GM12878 (cell line): Measurements from ENCODE around the gene SOX5. TPM values are rescaled to one million over a fixed set of nuclear protein-coding genes. Genes with fewer than 3 reads are reported as not detected.

ENCODE experiments used
- ATAC-seq: fragments of 200-7000 bp; cut with Tn5 transposase; 3 replicates; pipeline ENCODE4 v1.9.1; 2020; ENCODE audit warnings: mild to moderate bottlenecking, moderate library complexity
- BruUV-seq: library from RNA; stranded (reverse); fragments of 400-500 nt; replicated peaks from 2 replicates; lab custom pipeline; 2021; lab: Mats Ljungman, UMichigan
- CTCF ChIA-PET: fragments of 300-600 bp; sonication (Branson Sonifier 250); formaldehyde crosslinking; extraction: SDS; loops from one replicate; lab custom pipeline; 2021; ENCODE audit warnings: inconsistent platforms; lab: Yijun Ruan, JAX
- POLR2A ChIA-PET: fragments of 350-600 bp; formaldehyde crosslinking; extraction: SDS; loops from one replicate; lab custom pipeline; 2021; ENCODE audit warnings: inconsistent platforms; lab: Charles Lee
- RAD21 ChIA-PET: fragments of 300-600 bp; sonication (Branson Sonifier 250); formaldehyde crosslinking; loops from one replicate; lab custom pipeline; 2023; ENCODE audit warnings: antibody characterized with exemption; ENCODE audit not compliant: unreplicated experiment; lab: Charles Lee
- SMC1A ChIA-PET: fragments of 300-600 bp; sonication (Branson Sonifier 250); formaldehyde crosslinking; loops from one replicate; lab custom pipeline; 2023; ENCODE audit not compliant: unreplicated experiment, uncharacterized antibody; lab: Charles Lee
- DNase-seq: peaks from one replicate; pipeline ENCODE4 v3.0.0-alpha.2; 2011; ENCODE audit warnings: low read depth, low spot score
- FAIRE-seq: peaks from 3 replicates; lab custom pipeline; 2011; peaks lifted over from hg19 to GRCh38; lab: Jason Lieb, UNC
- H2AFZ ChIP-seq: 2 replicates; pipeline ENCODE4 v1.6.0; 2011; ENCODE audit warnings: low read depth, low read length, control low read depth; ENCODE audit not compliant: control insufficient read depth
- H3K27ac ChIP-seq: 2 replicates; pipeline ENCODE4 v1.5.1; 2011; ENCODE audit warnings: control low read depth; ENCODE audit not compliant: control insufficient read depth, insufficient read depth
- H3K27me3 ChIP-seq, 2 experiments: replicated peaks in 1 of 2; 2 replicates each; pipeline versions ENCODE4 v1.6.0 to v1.6.1; 2011; ENCODE audit warnings: low read length in 1 of 2; ENCODE audit not compliant: control insufficient read depth in 2 of 2, insufficient read depth in 2 of 2
- H3K36me3 ChIP-seq, 2 experiments: 2 replicates each; pipeline ENCODE4 v1.5.1; 2011; ENCODE audit warnings: low read length in 1 of 2; ENCODE audit not compliant: control insufficient read depth in 2 of 2, insufficient read depth in 2 of 2
- H3K4me1 ChIP-seq: 2 replicates; pipeline ENCODE4 v1.6.1; 2011; ENCODE audit warnings: mild to moderate bottlenecking, low read length, moderate library complexity, mixed read lengths; ENCODE audit not compliant: control insufficient read depth, insufficient read depth
- H3K4me2 ChIP-seq: 2 replicates; pipeline ENCODE4 v1.6.0; 2011; ENCODE audit warnings: control low read depth; ENCODE audit not compliant: control insufficient read depth, insufficient read depth
- H3K4me3 ChIP-seq: fragments of 200-600 bp; sonication (generic); 2 replicates; pipeline ENCODE4 v1.5.1; 2016
- H3K79me2 ChIP-seq: 2 replicates; pipeline ENCODE4 v1.6.0; 2011; ENCODE audit warnings: low read length; ENCODE audit not compliant: control insufficient read depth, insufficient read depth
- H3K9ac ChIP-seq: 2 replicates; pipeline ENCODE4 v1.8.0; 2011; ENCODE audit warnings: low read length, control low read depth, mixed read lengths; ENCODE audit not compliant: control insufficient read depth, insufficient read depth
- H3K9me3 ChIP-seq: replicated peaks from 3 replicates; pipeline ENCODE4 v1.5.1; 2011; ENCODE audit warnings: mild to moderate bottlenecking, low read length; ENCODE audit not compliant: control insufficient read depth, insufficient read depth
- H4K20me1 ChIP-seq: 2 replicates; pipeline ENCODE4 v1.6.0; 2011; ENCODE audit not compliant: control insufficient read depth, insufficient read depth
- BHLHE40 ChIP-seq, 2 experiments: fragments of 450-650 bp in 1 of 2; IDR thresholded peaks; 2 replicates each; pipeline ENCODE4 v1.6.1; 2011 to 2017; ENCODE audit warnings: low read depth in 2 of 2, borderline replicate concordance in 1 of 2, improper control_type of control experiment in 1 of 2, low read length in 1 of 2, mild to moderate bottlenecking in 1 of 2
- CHD4 ChIP-seq: fragments of 200-600 bp; sonication (generic); IDR thresholded peaks from 2 replicates; pipeline ENCODE4 v1.6.1; 2016; ENCODE audit warnings: mild to moderate bottlenecking
- CUX1 ChIP-seq: IDR thresholded peaks from 2 replicates; pipeline ENCODE4 v1.6.1; 2012; ENCODE audit warnings: improper control_type of control experiment, low read depth, low read length; ENCODE audit not compliant: insufficient replicate concordance
- ELK1 ChIP-seq: IDR thresholded peaks from 2 replicates; pipeline ENCODE4 v1.6.1; 2012; ENCODE audit warnings: low read depth, low read length, improper control_type of control experiment
- NRF1 ChIP-seq: conservative IDR thresholded peaks from 2 replicates; pipeline ENCODE4 v1.6.1; 2011; ENCODE audit warnings: mild to moderate bottlenecking, low read depth, low read length, improper control_type of control experiment
- POU2F2 ChIP-seq: IDR thresholded peaks from 3 replicates; pipeline ENCODE4 v1.6.1; 2011; ENCODE audit warnings: low read depth, mild to moderate bottlenecking, low read length, borderline replicate concordance
- SIN3A ChIP-seq: IDR thresholded peaks from 2 replicates; pipeline ENCODE4 v1.6.1; 2012; ENCODE audit warnings: low read depth, low read length, improper control_type of control experiment
- SPI1 ChIP-seq: IDR thresholded peaks from 2 replicates; pipeline ENCODE4 v1.6.1; 2011; ENCODE audit warnings: low read depth, mild to moderate bottlenecking, low read length, moderate library complexity, borderline replicate concordance; ENCODE audit not compliant: insufficient read depth
- ZBTB40 ChIP-seq: fragments of 450-650 bp; IDR thresholded peaks from 2 replicates; pipeline ENCODE4 v1.6.1; 2016; ENCODE audit warnings: mild to moderate bottlenecking, moderate library complexity, borderline replicate concordance
- WGBS: methylation state at CpG from one replicate; pipeline ENCODE4 v1.1.6; 2016; ENCODE audit warnings: low lambda C conversion rate; ENCODE audit not compliant: insufficient replicate concordance, insufficient coverage; ENCODE audit errors: missing lambda C conversion rate; 5-methylcytosine and 5-hydroxymethylcytosine counted together
- in situ Hi-C: fragments of 300-500 bp; cut with MboI; formaldehyde crosslinking; loops from 9 replicates; pipeline ENCODE4 v1.14.3; 2018; ENCODE audit warnings: mixed read lengths
- intact Hi-C: fragments of 100-400 bp; cut with micrococcal nuclease; formaldehyde crosslinking; loops from one replicate; pipeline ENCODE4 v1.14.2; 2022; ENCODE audit not compliant: unreplicated experiment
- polyA plus RNA-seq, 11 experiments: library from polyadenylated mRNA; depleted of rRNA in 4 of 11; unstranded in 6 of 11; stranded (reverse) in 5 of 11; fragments of >200 nt; fragmentation: Nextera tagmentation in 4 of 11; fragmentation: Illumina TruSeq in 1 of 11; extraction: Ambion mirVana in 4 of 11; extraction: Trizol in 1 of 11; gene quantifications; 1 replicate in 1 of 11; 2 replicates in 10 of 11; pipeline versions ENCODE4 v1.2.1 to v1.2.3, GENCODE V29; 2011 to 2016; ENCODE audit warnings: inconsistent platforms in 2 of 11, missing spikeins in 2 of 11, low read depth in 1 of 11
- total RNA-seq, 4 experiments: library from RNA; depleted of rRNA in 3 of 4; stranded (reverse); fragments of >200 nt in 3 of 4; fragmentation: Illumina TruSeq in 1 of 4; extraction: Trizol in 1 of 4; gene quantifications; 2 replicates each; pipeline versions ENCODE4 v1.2.1 to v1.2.3, GENCODE V29; 2013 to 2021

SOX5 gene
- total and polyA plus RNA-seq, 10 of the 15 experiments (the other 5 are each of a cell fraction or from before 2014, with no cell fraction given): 0.08 to 1.0 (median 0.24) TPM

GRCh38 chr12:23540572-23540971 is 408.9 kb downstream of the SOX5 start (continued):
- no peak for TF ChIP-seq CUX1

- no TSS peak for BruUV-seq
- DNase-seq (peak; percentile 66), FAIRE-seq (peak; percentile 44), ATAC-seq (peak; percentile 99)
- RAD21 ChIA-PET: interaction anchor here (1.1 kb wide), 1 partner anchor 13 kb away, joined by 4 read pairs; no protein-coding TSS in a partner anchor
- WGBS: 3% methylated on average over 7 of the region's 7 CpGs
- Histone ChIP-seq H3K36me3 (no peaks in the 10 kb centered on the region), H3K9me3 (no peaks in the 10 kb centered on the region), H2AFZ (peak overlapping the region; percentile 40), H3K4me3 (no peak overlapping the region), H3K4me2 (no peak overlapping the region), H3K27me3 (no peaks in the 10 kb centered on the region), H3K79me2 (no peaks in the 10 kb centered on the region), H3K27ac (no peak overlapping the region), H3K4me1 (peaks cover 4% of the 10 kb centered on the region; the same call in 1 of the 2 replicates), H3K9ac (no peak overlapping the region), H4K20me1 (no peaks in the 10 kb centered on the region)
- intact Hi-C loops: no loop called here
- POLR2A ChIA-PET: no interaction called here
- in situ Hi-C loops: no loop called here
- SMC1A ChIA-PET: interaction anchor here (0.9 to 1.7 kb wide), 5 partner anchors 12 to 121 kb away, joined by 3 to 5 read pairs (median 4); no protein-coding TSS in a partner anchor
- CTCF ChIA-PET: interaction anchor here (1.4 kb wide), 1 partner anchor 11 kb away, joined by 4 read pairs; no protein-coding TSS in a partner anchor
- TF ChIP-seq POU2F2 (0 out of 3 replicates have a peak, but pooled peaks have one; percentile 11), BHLHE40 (IDR thresholded peaks at IDR 0.05; ENCODE audit: borderline replicate concordance in 1 of 2, low read depth in 2 of 2, low read length in 1 of 2) (peak in 1 of 2 experiments; percentile 41; a peak in 1 of 4 replicates), CHD4 (no peak), SPI1 (no peak), NRF1 (no peak), ZBTB40 (no peak), SIN3A (no peak), ELK1 (no peak)
These were observed 413.2 kb downstream of the SOX5 start for GRCh38 chr12:23536293-23536692.
